Activated CD8-positive, alpha-beta T cell treated with anti-CD3 and anti-CD28 coated beads for 36 hours (primary cell): ENCODE measurements around the gene BCCIP. TPM values are rescaled to one million over a fixed set of nuclear protein-coding genes. Genes with fewer than 3 reads are reported as not detected.

ENCODE experiments used
- ATAC-seq: fragments of 200-7000 bp; cut with Tn5 transposase; one replicate; pipeline ENCODE4 v1.10.0; 2021; ENCODE audit warnings: mild to moderate bottlenecking, moderate library complexity
- CTCF ChIA-PET: fragments of 350-600 bp; sonication (Branson Sonifier 250); formaldehyde crosslinking; loops from one replicate; lab custom pipeline; 2021; ENCODE audit warnings: antibody characterized with exemption; lab: Charles Lee
- POLR2A ChIA-PET: fragments of 350-600 bp; sonication (Branson Sonifier 250); formaldehyde crosslinking; loops from one replicate; lab custom pipeline; 2021; ENCODE audit warnings: antibody characterized with exemption; lab: Charles Lee
- DNase-seq: peaks from one replicate; pipeline ENCODE4 v3.0.0-alpha.2; 2020
- H3K27ac Mint-ChIP-seq: one replicate; pipeline ENCODE4 v1.8.0; 2021; ENCODE audit warnings: mild to moderate bottlenecking, mixed read lengths
- H3K27me3 Mint-ChIP-seq: one replicate; pipeline ENCODE4 v1.8.0; 2021; ENCODE audit warnings: mixed read lengths
- H3K36me3 Mint-ChIP-seq: one replicate; pipeline ENCODE4 v1.8.0; 2021; ENCODE audit warnings: low read depth, mixed read lengths
- H3K4me1 Mint-ChIP-seq: one replicate; pipeline ENCODE4 v1.8.0; 2021; ENCODE audit warnings: low read depth, mixed read lengths
- H3K4me3 Mint-ChIP-seq: one replicate; pipeline ENCODE4 v1.8.0; 2021; ENCODE audit warnings: mild to moderate bottlenecking, moderate library complexity, mixed read lengths
- H3K9me3 Mint-ChIP-seq: one replicate; pipeline ENCODE4 v1.8.0; 2021; ENCODE audit warnings: mixed read lengths
- CTCF ChIP-seq: fragments of 200-600 bp; IDR thresholded peaks from one replicate; pipeline ENCODE4 v1.8.0; 2022; ENCODE audit warnings: antibody characterized with exemption, mild to moderate bottlenecking
- intact Hi-C: fragments of 100-400 bp; cut with micrococcal nuclease; formaldehyde crosslinking; loops from one replicate; pipeline ENCODE4 v1.10.0; 2022
- total RNA-seq, 2 experiments: library from RNA; stranded (reverse); gene quantifications; one replicate each; pipeline ENCODE4 v1.2.3, GENCODE V29; 2021

BCCIP gene
- total RNA-seq, 2 experiments from 2014 or later, result 113 to 117 TPM

GRCh38 chr10:125848857-125849256 is 25.5 kb downstream of the BCCIP start:
- ChIA-PET POLR2A (no interaction called here), CTCF (no interaction called here)
- Mint-ChIP-seq H3K9me3 (no peaks in the 10 kb centered on the region), H3K36me3 (peaks cover 30% of the 10 kb centered on the region), H3K4me1 (no peaks in the 10 kb centered on the region), H3K4me3 (no peak overlapping the region), H3K27ac (no peak overlapping the region), H3K27me3 (no peaks in the 10 kb centered on the region)
- ATAC-seq (no peak), DNase-seq (no peak)
- intact Hi-C loops, result no loop called here
- no peak for TF ChIP-seq CTCF

DNA sequence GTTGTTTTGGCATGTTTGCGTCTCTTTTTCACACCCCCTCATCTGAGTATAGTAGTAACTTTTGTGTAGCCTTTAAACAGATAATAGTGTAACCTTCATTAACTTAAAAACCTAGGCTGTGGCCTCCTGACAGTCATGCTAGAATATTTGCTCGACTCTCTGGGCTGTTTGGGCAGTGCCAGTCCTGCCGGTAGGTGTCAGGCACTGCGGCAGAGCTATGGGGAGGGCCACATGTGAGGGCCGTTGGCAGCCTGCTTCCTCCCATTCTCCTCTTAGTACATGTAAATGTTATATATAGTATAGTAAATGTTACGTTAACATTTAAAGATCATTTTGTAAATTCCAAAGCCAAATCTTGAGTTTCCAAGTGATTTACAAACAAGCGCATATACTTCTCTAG is 26.1 kb downstream of the BCCIP start:
- Mint-ChIP-seq H3K9me3 (no peaks in the 10 kb centered on the region), H3K4me1 (no peaks in the 10 kb centered on the region), H3K4me3 (no peak overlapping the region), H3K27me3 (no peaks in the 10 kb centered on the region), H3K36me3 (peaks cover 26% of the 10 kb centered on the region), H3K27ac (no peak overlapping the region)
- ChIA-PET POLR2A (no interaction called here), CTCF (no interaction called here)
- ATAC-seq (no peak), DNase-seq (no peak)
- TF ChIP-seq CTCF, result no peak
- intact Hi-C loops, result no loop called here

GRCh38 chr10:125850766-125851731 is 27.7 kb downstream of the BCCIP start:
- H3K4me1 Mint-ChIP-seq, result no peaks in the 10 kb centered on the region

GRCh38 chr10:125852487-125852886 is 29.1 kb downstream of the BCCIP start:
- Mint-ChIP-seq H3K27me3 (no peaks in the 10 kb centered on the region), H3K27ac (no peak overlapping the region), H3K36me3 (peaks cover 26% of the 10 kb centered on the region)

More at GRCh38 chr10:125850766-125851731, 27.7 kb downstream of the BCCIP start:
- H3K27ac Mint-ChIP-seq, result no peak overlapping the region
- ChIA-PET CTCF (no interaction called here), POLR2A (no interaction called here)
- ATAC-seq, result no peak
- intact Hi-C loops, result no loop called here
- DNase-seq, result no peak
- H3K36me3 Mint-ChIP-seq, result peaks cover 26% of the 10 kb centered on the region
- no peak overlapping the region for H3K4me3 Mint-ChIP-seq
- TF ChIP-seq CTCF, result no peak
- no peaks in the 10 kb centered on the region for H3K27me3 Mint-ChIP-seq
- H3K9me3 Mint-ChIP-seq, result no peaks in the 10 kb centered on the region

More at GRCh38 chr10:125852487-125852886, 29.1 kb downstream of the BCCIP start:
- TF ChIP-seq CTCF, result no peak
- Mint-ChIP-seq H3K4me1 (no peaks in the 10 kb centered on the region), H3K9me3 (no peaks in the 10 kb centered on the region), H3K4me3 (no peak overlapping the region)
- DNase-seq, result no peak
- ChIA-PET CTCF (no interaction called here), POLR2A (no interaction called here)
- intact Hi-C loops, result no loop called here
- no peak for ATAC-seq
